Hematopoietic multipotent progenitor cell treated with erythropoietin and hydrocortisone succinate and interleukin-3 and kit ligand, for 6 days (in vitro differentiated cells): Measurements from ENCODE around the gene IL10RB.
"Not testable (repeated sequence)": the region's sequence is repeated elsewhere in the genome, so short reads cannot be mapped to it uniquely, and the experiment has no call there.

Source experiments
- DNase-seq: peaks from one replicate; pipeline ENCODE4 v3.0.0-alpha.2; 2015

Gene IL10RB

DNA sequence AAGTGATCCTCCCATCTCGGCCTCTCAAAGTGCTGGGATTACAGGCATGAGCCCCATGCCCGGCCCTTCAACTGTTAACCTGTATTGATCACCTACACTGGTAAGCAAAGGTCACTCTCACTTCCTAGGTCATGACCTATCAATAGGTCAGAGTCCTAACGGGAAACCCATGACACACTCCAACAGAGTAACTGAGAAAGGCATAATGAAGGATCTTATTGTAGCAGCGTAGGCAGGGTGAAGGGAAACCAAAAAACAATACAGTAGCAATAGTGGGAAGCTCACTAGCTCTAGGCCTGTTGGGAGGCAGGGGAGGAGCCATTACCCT lies 39.1 kb downstream of the IL10RB start:
- DNase-seq = no peak

DNA sequence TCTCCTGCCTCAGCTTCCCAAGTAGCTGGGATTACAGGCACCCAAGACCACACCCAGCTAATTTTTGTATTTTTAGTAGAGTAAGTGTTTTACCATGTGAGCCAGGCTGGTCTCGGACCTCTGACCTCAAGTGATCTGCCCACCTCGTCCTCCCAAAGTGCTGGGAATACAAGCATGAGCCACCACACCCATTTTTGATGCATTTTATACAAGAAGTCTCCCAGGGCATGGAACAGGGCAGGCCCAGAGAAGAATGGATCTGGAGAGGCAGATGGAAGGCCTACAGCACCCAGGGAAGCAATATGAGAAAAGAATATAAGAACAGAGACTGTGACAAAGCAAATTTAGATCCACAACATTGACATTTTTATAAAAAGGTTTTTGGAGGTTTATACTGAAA lies 39.8 kb downstream of the IL10RB start:
- no peak for DNase-seq

DNA sequence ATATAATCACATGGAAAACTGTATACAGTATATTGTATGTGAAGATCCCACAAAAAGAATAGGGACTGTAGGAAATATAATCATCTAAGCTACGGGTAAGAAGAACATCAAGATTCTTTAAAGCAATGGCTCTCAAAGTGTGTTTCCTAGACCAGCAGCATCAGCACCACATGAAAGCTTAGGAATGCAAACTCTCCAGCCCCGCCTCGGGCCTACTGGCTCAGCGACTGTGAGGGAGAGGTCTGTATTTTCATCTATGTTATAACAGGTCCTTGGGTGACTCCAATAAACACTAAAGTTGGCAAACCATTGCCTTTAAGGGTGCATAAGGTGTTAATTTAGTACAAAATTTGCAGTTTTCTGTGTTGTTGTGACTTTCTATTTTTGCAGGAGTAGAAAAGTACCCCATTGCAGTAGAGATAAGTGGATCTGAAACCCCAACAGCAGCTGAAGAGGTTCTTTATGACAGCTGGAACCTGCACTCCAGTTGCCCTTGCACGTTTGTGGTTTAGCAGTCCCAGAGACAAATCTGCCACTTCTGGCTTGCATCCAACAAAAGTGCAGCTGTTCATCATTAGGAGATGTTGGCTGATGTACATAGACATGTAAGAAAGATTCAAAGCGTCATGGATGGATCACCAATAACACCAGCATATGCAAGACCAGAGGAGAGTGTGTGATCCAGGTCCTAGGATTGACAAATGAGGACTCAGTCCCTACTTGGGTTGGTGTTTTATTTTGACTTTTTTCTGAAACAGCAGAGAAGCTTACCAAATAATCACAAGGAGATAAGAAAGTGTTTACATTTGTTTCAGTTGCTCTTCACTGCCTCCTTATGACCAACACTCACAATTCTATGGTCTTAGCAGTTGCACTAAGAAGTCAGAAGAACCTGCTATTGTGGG lies 42.7 kb downstream of the IL10RB start:
- peak; percentile 84 for DNase-seq

DNA sequence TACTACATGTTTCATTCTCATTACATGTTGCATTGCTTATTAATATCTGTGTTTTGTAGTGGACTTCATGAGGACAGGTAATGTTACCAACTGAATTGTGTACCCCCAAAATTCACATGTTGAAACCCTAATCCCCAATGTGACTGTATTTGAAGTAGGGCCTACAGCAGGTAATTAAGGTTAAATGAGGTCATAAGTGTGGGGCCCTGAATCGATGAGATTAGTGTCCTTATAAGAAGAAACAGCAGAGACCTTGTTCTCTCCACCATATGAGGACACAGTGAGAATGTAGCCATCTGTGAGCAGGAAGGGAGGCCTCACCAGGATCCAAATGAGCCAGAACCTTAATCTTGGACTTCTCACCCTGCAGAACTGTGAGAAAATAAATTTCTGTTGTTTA lies 43.6 kb downstream of the IL10RB start:
- no peak for DNase-seq

DNA sequence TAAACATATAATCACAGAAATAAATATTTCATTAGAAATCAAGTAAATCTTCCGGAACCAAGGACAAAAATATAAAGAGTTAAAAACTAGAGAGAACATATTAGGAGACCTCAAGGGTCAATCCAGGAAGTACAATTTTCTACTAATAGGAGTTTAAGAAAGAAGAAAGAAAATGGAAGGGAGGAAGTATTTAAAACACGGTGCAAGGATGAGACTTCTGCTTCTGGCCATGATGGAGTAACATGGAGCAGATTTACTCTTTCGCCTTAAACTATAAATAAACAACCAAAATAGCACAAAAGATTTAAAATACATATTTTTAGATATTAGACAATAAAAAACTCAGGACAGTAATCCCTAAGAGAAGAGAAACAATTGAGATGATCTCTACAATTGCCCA lies 46.0 kb downstream of the IL10RB start:
- DNase-seq = no peak

DNA sequence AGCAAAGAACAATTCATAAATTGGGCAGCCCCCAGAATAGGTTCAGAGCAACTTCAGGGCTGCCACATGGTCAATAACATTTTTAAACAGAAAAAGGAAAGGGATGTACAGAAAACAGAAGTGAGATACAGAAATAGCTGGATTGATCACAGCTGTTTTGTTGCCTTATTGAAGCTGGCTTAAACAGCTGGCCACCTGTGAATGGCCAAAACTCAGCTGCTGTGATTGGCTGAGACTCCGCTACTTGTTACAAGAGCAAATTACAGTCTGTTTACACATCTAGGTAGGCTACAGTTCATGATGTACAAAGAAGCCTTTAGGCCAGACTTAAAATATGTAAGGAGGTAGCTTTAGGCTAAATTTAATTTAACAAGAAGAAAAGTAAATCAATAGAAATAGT lies 47.0 kb downstream of the IL10RB start:
- DNase-seq = no peak

DNA sequence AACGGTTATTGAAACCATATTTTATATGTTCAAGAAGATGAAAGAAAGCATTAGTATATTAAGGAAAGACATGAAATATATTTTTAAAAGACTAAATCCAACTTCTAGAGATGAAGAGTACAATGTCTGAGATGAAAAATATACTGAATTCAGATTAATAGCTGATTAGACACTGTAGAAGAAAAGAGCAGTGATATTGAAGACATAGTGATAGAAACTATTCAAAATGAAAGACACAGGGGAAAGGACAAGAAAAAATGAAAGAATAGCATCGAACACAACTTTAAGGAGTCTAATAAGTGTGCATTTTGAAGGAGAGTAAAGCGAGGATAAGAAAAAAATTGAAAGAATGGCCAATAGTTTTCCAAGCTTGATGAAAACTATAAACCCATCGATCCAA lies 47.4 kb downstream of the IL10RB start:
- no peak for DNase-seq

DNA sequence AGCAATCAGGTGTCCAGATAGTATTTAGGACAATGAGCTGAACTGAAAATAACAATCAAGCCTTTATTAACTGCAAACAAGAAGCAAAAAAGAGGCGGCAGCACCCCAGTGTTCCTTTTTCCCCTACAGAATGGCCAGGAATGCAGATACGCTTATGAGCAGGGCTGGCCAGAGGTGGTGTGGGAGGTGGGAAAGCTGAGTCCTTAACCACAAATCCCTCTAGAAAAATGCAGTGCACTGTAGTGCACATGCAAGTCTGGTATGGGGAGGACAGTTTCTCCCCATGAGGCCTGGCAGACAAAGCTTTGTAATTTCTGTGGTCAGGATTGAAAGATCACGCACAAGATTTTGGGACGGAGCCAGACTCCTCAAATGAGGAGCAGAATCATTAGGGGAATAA lies 47.9 kb downstream of the IL10RB start:
- no peak for DNase-seq

DNA sequence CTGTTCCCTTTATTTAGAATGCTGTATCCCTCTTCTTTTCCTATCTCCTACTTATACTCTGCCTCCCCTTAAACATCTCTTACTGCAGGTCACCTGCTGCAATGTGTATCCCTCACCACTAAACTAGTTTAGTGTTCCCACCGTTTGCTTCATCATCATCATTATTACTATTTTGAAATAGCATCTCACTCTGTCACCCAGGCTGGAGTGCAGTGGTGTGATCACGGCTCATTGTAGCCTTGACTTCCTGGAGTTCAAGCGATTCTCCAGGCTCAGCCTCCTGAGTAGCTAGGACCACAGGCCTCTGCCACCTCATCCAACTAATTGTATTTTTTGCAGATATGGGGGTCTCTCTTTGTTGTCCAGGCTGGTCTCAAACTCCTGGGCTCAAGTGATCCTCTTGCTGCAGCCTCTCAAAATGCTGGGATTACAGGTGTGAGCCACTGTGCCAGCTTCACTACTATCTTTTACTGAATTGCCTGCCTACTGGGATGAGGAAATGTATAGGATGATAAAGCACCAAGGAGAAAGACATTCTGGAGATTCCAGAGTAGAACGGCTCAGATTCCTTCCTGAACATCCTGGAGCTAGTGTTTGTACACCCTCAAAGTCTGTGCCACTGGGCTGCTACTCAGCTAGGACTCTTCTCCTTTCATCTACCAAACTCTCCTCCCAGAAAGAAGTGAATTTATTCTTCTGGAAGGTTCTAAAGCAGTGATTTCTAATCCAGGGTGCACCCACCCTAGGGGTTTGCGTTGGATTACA lies 50.0 kb downstream of the IL10RB start:
- no peak for DNase-seq

DNA sequence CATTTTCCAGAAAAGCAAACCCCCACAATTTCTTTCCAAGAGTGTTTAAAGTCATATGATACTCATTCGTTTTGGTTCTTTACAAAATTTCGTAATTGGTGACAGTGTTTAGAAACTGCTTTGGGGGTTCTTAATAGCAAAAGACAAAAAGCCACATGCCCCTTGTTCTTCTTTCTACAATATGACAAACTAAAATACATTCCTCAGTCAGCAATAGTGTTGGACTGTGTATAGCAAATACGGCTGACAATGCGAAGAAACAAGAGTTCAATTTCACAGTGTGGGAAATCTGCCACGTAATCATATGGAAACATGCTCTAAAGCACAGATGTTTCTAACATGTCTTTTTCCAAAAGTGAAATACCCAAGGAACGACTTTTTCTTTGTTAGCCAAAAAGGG lies 51.0 kb downstream of the IL10RB start:
- DNase-seq = no peak

DNA sequence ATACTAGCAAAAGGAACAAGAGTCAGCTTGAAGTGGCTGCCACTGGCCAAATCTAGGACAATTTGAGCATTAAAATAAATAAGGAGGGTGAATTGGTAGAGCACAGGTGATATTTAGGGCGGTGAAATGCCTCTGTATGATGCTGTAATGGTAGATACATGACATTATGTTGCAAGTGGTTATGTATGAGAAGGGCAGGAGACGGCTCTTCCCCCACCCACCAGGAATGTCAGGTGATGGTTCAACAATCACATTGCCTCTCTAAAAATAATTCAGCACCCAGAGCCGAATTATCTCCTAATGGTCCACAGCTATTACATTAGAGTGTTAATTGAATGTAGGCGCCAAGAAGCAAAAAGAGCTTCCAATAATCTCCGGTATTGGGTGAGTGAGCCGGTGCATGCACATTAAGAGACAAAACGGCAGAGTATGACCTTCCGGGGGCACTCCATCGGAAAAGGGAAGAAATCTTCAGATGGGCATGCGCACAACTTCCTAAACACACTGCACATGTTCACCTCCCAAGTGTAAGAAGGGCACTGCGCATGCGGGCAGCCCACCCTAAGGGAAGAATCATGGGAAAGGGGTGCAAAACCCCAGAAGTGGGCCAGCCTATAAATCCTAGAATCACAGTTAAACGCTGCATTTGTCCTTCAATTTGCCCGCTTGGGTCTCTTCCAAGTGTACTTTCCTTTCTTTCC lies 51.8 kb downstream of the IL10RB start:
- no peak for DNase-seq

DNA sequence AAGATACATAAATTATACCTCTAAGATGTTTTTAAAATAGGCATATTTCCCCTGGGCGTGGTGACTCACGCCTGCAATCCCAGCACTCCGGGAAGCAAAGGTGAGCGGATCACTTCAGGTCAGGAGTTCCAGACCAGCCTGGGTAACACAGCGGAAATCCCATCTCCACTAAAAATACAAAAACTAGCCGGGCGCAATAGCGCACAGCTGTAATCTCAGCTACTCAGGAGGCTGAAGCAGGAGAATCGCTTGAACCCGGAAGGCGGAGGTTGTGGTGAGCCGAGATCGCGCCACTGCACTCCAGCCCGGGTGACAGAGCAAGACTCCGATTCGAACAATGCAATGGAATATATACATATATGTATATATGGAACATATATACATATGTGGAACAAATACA lies 54.8 kb downstream of the IL10RB start:
- DNase-seq = not testable (repeated sequence)

DNA sequence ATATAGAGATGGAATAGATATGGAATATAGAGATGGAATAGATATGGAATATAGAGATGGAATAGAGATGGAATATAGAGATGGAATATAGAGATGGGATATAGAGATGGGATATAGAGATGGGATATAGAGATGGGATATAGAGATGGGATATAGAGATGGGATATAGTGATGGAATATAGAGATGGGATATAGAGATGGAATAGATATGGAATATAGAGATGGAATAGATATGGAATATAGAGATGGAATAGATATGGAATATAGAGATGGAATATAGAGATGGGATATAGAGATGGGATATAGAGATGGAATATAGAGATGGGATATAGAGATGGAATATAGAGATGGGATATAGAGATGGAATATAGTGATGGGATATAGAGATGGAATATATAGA lies 57.4 kb downstream of the IL10RB start:
- not testable (repeated sequence) for DNase-seq

DNA sequence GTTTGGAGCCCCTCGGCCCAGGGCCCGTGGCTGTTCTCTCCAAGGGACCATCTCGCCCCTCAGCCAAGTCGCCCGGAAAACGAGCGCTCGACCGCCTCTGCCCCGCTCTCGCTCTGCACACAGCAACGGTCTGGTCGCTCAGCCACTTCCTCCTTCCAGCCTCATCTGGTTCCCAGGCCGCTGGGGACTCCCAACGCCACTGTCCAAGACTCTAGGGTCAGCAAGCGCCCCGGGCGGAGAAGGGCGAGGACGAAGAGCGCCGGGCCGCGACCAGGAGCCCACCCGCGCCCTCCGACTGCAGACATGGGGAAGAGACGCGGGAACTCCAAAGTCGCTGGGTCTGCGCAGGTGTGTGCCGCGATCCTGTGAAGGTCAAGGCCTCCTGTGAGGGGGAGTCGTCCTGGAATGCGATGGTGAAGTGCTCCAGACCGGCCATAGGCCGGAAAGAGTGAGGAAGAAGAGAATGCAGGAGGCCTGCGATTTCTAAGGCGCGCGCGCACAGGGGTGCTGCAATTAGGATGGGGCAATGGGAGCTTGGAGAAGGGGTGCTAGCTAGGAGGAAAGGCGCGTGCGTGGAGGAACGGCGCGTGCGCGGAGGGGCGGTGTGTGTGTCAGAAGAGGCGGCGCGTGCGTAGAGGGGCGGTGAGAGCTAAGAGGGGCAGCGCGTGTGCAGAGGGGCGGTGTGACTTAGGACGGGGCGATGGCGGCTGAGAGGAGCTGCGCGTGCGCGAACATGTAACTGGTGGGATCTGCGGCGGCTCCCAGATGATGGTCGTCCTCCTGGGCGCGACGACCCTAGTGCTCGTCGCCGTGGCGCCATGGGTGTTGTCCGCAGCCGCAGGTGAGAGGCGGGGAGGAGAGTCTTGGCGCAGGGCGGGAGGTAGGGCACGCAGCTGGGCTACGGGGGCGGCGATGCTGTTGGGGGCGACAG lies 58.4 kb downstream of the IL10RB start, which contains the start of gene IFNAR1:
IFNAR1 (plus strand) TSS at position 680 of the 931 bp plus-strand sequence; CDS start at position 766, 86 bp downstream.
- DNase-seq = peak; percentile 100

DNA sequence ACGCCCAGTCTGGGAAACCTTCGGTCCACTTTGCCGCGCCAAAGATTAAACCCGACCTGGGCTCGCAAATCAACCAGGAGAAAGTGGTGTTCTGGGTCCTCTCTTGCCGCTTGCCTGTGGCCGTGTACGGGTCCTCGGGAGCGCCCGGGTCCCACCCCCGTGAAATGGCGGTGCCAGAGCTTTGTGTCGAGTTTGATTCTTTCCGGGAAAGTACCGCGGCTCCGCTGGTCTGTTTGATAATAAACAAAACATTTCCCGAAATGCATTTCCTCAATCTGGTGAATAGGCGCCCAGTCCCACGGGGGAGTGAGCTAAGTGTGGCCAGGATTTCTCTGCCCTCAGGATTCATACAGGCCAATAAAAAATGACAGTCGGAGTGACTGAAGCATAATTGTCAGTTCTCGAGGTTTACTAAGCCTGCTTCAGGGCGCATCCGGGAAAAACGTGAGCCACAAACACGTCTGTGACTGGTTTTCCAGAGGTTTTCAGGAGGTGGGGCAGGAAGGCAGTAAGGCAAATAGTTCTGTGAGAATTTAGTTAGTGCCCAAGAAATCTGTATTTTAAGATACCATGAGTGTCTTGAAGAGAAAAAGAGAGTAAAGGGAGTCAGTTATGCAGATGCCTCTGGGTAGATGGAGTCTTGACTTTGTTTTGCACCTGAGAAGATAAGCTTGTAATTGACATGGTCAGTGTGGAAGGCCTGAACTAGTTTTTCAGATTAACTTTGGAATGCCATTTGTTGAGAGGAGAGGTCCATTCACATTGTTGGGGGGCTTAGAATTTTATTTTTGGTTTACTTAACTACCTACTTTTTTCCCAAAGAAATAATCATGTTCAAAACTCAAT lies 59.3 kb downstream of the IL10RB start:
- peak; percentile 79 for DNase-seq

DNA sequence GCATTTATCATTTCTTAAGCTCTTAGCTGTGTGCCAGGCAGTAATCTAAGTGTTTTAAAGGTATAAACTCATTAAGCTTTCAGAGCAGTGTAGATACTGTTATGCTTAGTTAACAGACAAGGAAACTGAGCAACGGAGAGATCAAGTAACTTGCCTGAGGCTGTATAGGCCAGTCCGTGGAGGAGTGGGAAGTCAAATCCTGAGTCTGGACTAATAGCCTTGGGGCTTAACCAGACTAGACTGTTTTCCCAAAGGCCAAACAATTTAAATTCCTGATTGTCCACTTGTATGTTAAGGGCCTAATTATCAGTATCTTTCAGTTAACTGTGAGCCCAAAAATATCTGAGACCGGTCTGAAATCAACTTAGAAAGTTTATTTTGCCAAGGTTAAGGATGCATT lies 61.2 kb downstream of the IL10RB start:
- no peak for DNase-seq

DNA sequence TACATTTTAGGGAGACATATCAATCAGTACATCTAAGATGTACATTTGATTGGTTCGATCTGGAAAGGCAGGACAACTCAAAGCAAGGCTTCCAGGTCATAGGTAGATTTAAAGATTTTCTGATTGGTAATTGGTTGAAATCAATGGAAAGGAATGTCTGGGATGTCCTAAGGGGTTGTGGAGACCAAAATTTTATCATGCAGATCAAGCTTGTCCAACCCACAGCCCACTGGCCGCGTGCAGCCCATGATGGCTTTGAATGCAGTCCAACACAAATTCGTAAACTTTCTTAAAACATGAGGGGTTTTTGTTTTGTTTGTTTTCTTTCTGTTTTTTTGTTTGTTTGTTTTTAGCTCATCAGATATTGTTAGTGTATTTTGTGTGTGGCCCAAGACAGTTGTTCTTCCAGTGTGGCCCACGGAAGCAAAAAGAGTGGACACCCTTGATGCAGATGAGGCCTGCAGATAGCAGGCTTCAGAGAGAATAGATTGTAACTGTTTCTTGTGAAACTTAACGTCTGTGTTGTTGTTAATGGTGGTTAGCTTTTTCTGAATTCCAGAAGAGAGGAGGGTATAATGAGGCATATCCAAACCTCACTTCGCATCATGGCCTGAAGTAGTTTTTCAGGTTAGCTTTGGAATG lies 61.7 kb downstream of the IL10RB start:
- DNase-seq = no peak

DNA sequence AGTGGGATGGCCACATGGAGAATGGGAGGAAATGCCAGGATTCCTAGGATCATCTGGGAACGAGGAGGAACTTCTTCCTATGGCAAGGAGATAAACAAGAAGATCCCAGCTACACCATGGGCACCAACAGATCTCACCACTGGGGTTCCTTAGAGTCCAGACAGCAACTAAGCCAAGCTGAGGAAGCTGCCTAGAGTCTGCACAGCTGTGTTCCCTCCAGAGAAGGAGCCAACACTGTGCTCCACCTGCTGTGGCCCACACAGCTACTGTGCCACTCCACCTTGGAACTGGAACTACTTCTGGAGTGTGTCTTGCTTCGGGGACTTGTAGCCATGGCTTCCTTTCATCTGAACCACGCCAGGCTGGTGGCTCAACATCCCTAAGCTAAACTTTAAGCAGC lies 64.6 kb downstream of the IL10RB start:
- peak; percentile 33 for DNase-seq

DNA sequence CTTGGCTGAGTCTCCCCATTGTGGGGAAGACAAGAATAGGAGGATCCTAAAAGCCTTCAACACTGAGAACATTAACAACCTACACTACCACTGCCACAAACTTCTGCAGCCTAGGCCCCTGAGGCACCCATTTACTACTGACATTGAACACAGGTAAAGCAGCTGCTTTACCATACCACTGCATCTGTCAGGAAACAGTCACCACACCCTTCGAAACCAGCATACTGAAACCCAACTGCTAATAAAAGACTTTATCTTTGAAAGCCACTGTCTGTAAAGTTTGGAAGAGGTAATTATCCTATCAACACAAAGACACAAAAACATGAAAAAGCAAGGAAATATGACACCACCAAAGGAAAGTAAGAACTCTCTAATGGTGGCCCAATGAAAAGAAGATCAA lies 66.0 kb downstream of the IL10RB start:
- peak; percentile 85 for DNase-seq

DNA sequence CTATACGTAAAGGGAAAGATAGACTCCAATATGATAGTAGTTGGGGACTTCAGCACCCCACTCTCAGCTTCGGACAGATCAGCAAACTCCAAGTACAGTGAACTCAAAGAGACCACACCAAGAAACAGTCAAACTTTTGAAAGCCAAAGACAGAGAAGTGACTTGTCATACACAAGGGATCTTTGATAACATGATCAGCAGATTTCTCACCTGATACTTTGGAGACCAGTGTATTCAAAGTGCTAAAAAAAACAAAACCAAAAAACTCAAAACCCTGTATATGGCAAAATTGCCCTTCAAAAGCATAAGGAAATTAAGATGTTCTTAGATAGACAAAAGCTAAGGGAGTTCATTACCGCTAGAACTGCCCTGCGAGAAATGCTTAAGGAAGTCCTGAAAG lies 68.0 kb downstream of the IL10RB start:
- no peak for DNase-seq

DNA sequence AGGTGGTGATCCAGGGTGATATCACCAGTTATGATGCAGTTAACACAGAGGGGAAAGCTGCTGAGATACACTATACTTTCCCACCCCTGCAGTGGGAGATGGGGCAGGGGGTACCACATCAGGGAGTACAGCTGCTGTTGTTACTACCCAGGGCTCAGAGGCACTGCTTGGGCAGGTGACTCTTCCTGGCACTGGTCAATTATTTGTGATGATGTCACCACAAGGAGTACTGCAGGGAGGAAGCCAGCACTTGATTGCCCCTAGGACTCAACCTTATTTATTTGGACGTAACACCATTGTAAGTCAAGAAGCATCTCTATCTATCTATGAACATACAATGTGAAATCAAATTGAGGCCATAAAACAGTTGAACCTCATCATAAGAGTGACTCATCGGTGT lies 68.7 kb downstream of the IL10RB start:
- no peak for DNase-seq
